Activated naive CD4-positive, alpha-beta T cell treated with anti-CD3 and anti-CD28 coated beads for 36 hours (primary cell): Measurements from ENCODE around the gene IFNL2. TPM values are rescaled to one million over a fixed set of nuclear protein-coding genes. Genes with fewer than 3 reads are reported as not detected.

Experiments
- CTCF ChIA-PET: fragments of 350-600 bp; sonication (Branson Sonifier 250); formaldehyde crosslinking; loops from one replicate; lab custom pipeline; 2021; ENCODE audit warnings: antibody characterized with exemption; lab: Charles Lee
- DNase-seq: peaks from one replicate; pipeline ENCODE4 v3.0.0-alpha.2; 2020
- H3K27ac Mint-ChIP-seq: one replicate; pipeline ENCODE4 v1.8.0; 2021; ENCODE audit warnings: mild to moderate bottlenecking, mixed read lengths
- H3K27me3 Mint-ChIP-seq: one replicate; pipeline ENCODE4 v1.8.0; 2021; ENCODE audit warnings: low read depth, mixed read lengths
- H3K36me3 Mint-ChIP-seq: one replicate; pipeline ENCODE4 v1.8.0; 2021; ENCODE audit warnings: low read depth, mixed read lengths
- H3K4me1 Mint-ChIP-seq: one replicate; pipeline ENCODE4 v1.8.0; 2021; ENCODE audit warnings: low read depth, mixed read lengths
- H3K4me3 Mint-ChIP-seq: one replicate; pipeline ENCODE4 v1.8.0; 2021; ENCODE audit warnings: mild to moderate bottlenecking, moderate library complexity, mixed read lengths
- H3K9me3 Mint-ChIP-seq: one replicate; pipeline ENCODE4 v1.8.0; 2021; ENCODE audit warnings: mixed read lengths
- intact Hi-C: fragments of 100-400 bp; cut with micrococcal nuclease; formaldehyde crosslinking; loops from one replicate; pipeline ENCODE4 v1.15.1; 2023
- total RNA-seq, 2 experiments: library from RNA; stranded (reverse); gene quantifications; one replicate each; pipeline ENCODE4 v1.2.3, GENCODE V29; 2021

IFNL2 gene
- total RNA-seq, 2 experiments from 2014 or later = 0.69 to 0.93 TPM

GRCh38 chr19:39317476-39317875 is 49.3 kb downstream of the IFNL2 start:
- Mint-ChIP-seq H3K4me3 (no peak overlapping the region), H3K27ac (no peak overlapping the region), H3K4me1 (peaks cover 20% of the 10 kb centered on the region), H3K27me3 (no peaks in the 10 kb centered on the region), H3K9me3 (no peaks in the 10 kb centered on the region), H3K36me3 (peaks cover 8% of the 10 kb centered on the region)
- intact Hi-C loops = no loop called here
- CTCF ChIA-PET = no interaction called here
- no peak for DNase-seq

GRCh38 chr19:39318071-39318470 is 49.9 kb downstream of the IFNL2 start:
- H3K27me3 Mint-ChIP-seq = no peaks in the 10 kb centered on the region
- peaks cover 6% of the 10 kb centered on the region for H3K36me3 Mint-ChIP-seq
- H3K4me1 Mint-ChIP-seq = peaks cover 23% of the 10 kb centered on the region
- DNase-seq = no peak
- H3K9me3 Mint-ChIP-seq = no peaks in the 10 kb centered on the region
- H3K4me3 Mint-ChIP-seq = no peak overlapping the region
- CTCF ChIA-PET = no interaction called here
- intact Hi-C loops = no loop called here
- H3K27ac Mint-ChIP-seq = no peak overlapping the region

GRCh38 chr19:39318690-39319089 is 50.5 kb downstream of the IFNL2 start:
- no peaks in the 10 kb centered on the region for H3K27me3 Mint-ChIP-seq
- intact Hi-C loops = no loop called here
- no peak for DNase-seq
- peaks cover 3% of the 10 kb centered on the region for H3K36me3 Mint-ChIP-seq
- H3K9me3 Mint-ChIP-seq = no peaks in the 10 kb centered on the region
- peaks cover 24% of the 10 kb centered on the region for H3K4me1 Mint-ChIP-seq
- peak overlapping the region; percentile 60 for H3K4me3 Mint-ChIP-seq
- CTCF ChIA-PET = no interaction called here
- H3K27ac Mint-ChIP-seq = no peak overlapping the region

- no peaks in the 10 kb centered on the region for H3K27me3 Mint-ChIP-seq
- H3K36me3 Mint-ChIP-seq = peaks cover 2% of the 10 kb centered on the region
- intact Hi-C loops = no loop called here
- no peaks in the 10 kb centered on the region for H3K9me3 Mint-ChIP-seq
- DNase-seq = no peak
- H3K4me3 Mint-ChIP-seq = peak overlapping the region; percentile 60
- CTCF ChIA-PET = no interaction called here
- no peak overlapping the region for H3K27ac Mint-ChIP-seq
- peaks cover 24% of the 10 kb centered on the region for H3K4me1 Mint-ChIP-seq
Observed at GRCh38 chr19:39319098-39319891, 51.1 kb downstream of the IFNL2 start.

Other genes with a start within 250 kb of the IFNL2 start
- 1 to 10 TPM; 1.0 to 1.8 TPM for gene FBXO27, start 235.8 kb upstream of the IFNL2 start, total RNA-seq
- gene ACP7, start 184.0 kb upstream of the IFNL2 start, total RNA-seq = not detected
- gene PAK4, start 142.6 kb upstream of the IFNL2 start, total RNA-seq = 10 to 100 TPM; 16.9 to 18.1 TPM
- not detected for gene NCCRP1, start 71.4 kb upstream of the IFNL2 start, total RNA-seq
- gene SYCN, start 64.1 kb upstream of the IFNL2 start, total RNA-seq = not detected
- gene IFNL3, start 23.4 kb upstream of the IFNL2 start, total RNA-seq = 1 to 10 TPM; 1.2 to 1.3 TPM
- gene IFNL4, start 19.5 kb upstream of the IFNL2 start, total RNA-seq = not detected
- 1 to 10 TPM in 1 of 2 experiments, under 1 TPM in 1; 0.91 to 1.0 TPM for gene IFNL1, start 28.0 kb downstream of the IFNL2 start, total RNA-seq
- 1 to 10 TPM; 5.0 to 5.3 TPM for gene LRFN1, start 52.5 kb downstream of the IFNL2 start, total RNA-seq
- 100 to 1,000 TPM; 331 to 332 TPM for gene GMFG, start 67.6 kb downstream of the IFNL2 start, total RNA-seq
- 10 to 100 TPM; 33.0 to 35.8 TPM for gene SAMD4B, start 74.0 kb downstream of the IFNL2 start, total RNA-seq
- gene PAF1, start 122.7 kb downstream of the IFNL2 start, total RNA-seq = 10 to 100 TPM; 31.9 to 34.9 TPM
- 10 to 100 TPM; 18.0 to 18.5 TPM for gene MED29, start 123.0 kb downstream of the IFNL2 start, total RNA-seq
- gene ZFP36, start 138.5 kb downstream of the IFNL2 start, total RNA-seq = 100 to 1,000 TPM; 113 to 116 TPM
- gene PLEKHG2, start 144.3 kb downstream of the IFNL2 start, total RNA-seq = 10 to 100 TPM; 27.3 to 34.6 TPM
- 1,000 to 10,000 TPM; 4,195 to 4,327 TPM for gene RPS16, start 167.6 kb downstream of the IFNL2 start, total RNA-seq
- 100 to 1,000 TPM; 129 to 139 TPM for gene SUPT5H, start 177.2 kb downstream of the IFNL2 start, total RNA-seq
- 100 to 1,000 TPM; 103 to 107 TPM for gene TIMM50, start 212.4 kb downstream of the IFNL2 start, total RNA-seq
- under 1 TPM; 0.74 to 0.79 TPM for gene DLL3, start 230.6 kb downstream of the IFNL2 start, total RNA-seq
- gene SELENOV, start 246.7 kb downstream of the IFNL2 start, total RNA-seq = not detected